ENCODE measurements around the gene EMC1.

GRCh38 chr1:19202396-19202795 lies 48.9 kb downstream of the EMC1 start:
- TF ChIP-seq POLR2A (IDR thresholded peaks at IDR 0.05) (no peak), POLR2AphosphoS5 (IDR thresholded peaks at IDR 0.05) (no peak)
- TF ChIP-seq, protein P1, sequence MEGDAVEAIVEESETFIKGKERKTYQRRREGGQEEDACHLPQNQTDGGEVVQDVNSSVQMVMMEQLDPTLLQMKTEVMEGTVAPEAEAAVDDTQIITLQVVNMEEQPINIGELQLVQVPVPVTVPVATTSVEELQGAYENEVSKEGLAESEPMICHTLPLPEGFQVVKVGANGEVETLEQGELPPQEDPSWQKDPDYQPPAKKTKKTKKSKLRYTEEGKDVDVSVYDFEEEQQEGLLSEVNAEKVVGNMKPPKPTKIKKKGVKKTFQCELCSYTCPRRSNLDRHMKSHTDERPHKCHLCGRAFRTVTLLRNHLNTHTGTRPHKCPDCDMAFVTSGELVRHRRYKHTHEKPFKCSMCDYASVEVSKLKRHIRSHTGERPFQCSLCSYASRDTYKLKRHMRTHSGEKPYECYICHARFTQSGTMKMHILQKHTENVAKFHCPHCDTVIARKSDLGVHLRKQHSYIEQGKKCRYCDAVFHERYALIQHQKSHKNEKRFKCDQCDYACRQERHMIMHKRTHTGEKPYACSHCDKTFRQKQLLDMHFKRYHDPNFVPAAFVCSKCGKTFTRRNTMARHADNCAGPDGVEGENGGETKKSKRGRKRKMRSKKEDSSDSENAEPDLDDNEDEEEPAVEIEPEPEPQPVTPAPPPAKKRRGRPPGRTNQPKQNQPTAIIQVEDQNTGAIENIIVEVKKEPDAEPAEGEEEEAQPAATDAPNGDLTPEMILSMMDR (IDR thresholded peaks at IDR 0.05), result no peak
